GM06990 (cell line): ENCODE results near the gene GPD2.

Source experiments
- DNase-seq: peaks from one replicate; pipeline ENCODE4 v3.0.0-alpha.2; 2011; ENCODE audit not compliant: insufficient read length; ENCODE audit errors: extremely low read depth
- H3K27me3 ChIP-seq: replicated peaks from 2 replicates; pipeline ENCODE4 v1.6.0; 2011; ENCODE audit warnings: low read length; ENCODE audit not compliant: control insufficient read depth, insufficient read depth
- H3K36me3 ChIP-seq: 2 replicates; pipeline ENCODE4 v1.5.1; 2011; ENCODE audit warnings: low read length; ENCODE audit not compliant: control insufficient read depth, insufficient read depth
- H3K4me3 ChIP-seq: replicated peaks from 2 replicates; pipeline ENCODE4 v1.5.1; 2011; ENCODE audit warnings: low read depth, mild to moderate bottlenecking, control low read depth, low read length
- TF ChIP-seq, protein P1 (sequence below): IDR thresholded peaks from 2 replicates; pipeline ENCODE4 v1.5.1; 2011; ENCODE audit warnings: low read length, control low read depth, mild to moderate bottlenecking, inconsistent platforms; ENCODE audit not compliant: insufficient read depth, poor library complexity, severe bottlenecking

GPD2 gene

DNA sequence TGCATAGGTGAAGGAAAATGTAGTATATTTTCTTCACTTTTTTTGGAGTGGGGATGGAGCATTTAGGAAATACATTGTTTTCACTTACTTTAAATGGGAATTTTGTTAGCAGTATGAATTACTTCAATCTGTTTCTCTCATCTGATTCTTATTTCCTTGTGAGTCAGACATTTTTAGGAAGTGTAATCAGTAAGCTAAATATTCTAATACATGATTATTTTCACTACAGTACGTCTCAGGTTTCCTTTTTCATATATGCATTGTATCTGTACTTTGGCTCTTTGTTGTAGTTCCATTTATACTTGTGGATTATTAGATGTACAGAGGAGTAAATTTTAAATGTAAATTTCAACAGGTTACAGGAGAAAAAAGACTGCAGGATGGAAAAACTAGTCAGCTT is 27.9 kb downstream of the GPD2 start:
- H3K27me3 ChIP-seq, result no peaks in the 10 kb centered on the region
- DNase-seq, result no peak
- H3K36me3 ChIP-seq, result no peaks in the 10 kb centered on the region
- TF ChIP-seq, protein P1, sequence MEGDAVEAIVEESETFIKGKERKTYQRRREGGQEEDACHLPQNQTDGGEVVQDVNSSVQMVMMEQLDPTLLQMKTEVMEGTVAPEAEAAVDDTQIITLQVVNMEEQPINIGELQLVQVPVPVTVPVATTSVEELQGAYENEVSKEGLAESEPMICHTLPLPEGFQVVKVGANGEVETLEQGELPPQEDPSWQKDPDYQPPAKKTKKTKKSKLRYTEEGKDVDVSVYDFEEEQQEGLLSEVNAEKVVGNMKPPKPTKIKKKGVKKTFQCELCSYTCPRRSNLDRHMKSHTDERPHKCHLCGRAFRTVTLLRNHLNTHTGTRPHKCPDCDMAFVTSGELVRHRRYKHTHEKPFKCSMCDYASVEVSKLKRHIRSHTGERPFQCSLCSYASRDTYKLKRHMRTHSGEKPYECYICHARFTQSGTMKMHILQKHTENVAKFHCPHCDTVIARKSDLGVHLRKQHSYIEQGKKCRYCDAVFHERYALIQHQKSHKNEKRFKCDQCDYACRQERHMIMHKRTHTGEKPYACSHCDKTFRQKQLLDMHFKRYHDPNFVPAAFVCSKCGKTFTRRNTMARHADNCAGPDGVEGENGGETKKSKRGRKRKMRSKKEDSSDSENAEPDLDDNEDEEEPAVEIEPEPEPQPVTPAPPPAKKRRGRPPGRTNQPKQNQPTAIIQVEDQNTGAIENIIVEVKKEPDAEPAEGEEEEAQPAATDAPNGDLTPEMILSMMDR, result no peak
- H3K4me3 ChIP-seq, result no peak overlapping the region

DNA sequence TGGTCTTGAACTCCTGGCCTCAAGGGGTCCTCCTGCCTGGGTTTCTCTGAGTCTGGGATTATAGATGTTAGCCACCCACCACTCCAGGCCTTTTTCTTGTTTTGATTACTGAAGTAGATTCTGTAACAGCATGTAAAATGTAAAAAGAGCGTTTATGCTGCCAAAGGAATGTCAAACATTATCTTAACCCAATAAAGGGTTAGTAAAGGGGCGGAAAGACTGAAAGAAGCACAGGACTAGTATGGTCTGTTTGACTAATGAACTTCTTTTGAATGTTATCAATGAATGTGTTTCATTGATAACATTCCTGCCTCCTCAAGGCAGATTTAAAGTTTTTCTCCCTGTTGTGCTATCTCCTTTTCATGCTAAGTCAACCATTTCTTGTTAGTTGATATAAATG is 29.4 kb downstream of the GPD2 start:
- TF ChIP-seq, protein P1, result no peak
- H3K4me3 ChIP-seq, result no peak overlapping the region
- no peaks in the 10 kb centered on the region for H3K27me3 ChIP-seq
- DNase-seq, result no peak
- no peaks in the 10 kb centered on the region for H3K36me3 ChIP-seq

DNA sequence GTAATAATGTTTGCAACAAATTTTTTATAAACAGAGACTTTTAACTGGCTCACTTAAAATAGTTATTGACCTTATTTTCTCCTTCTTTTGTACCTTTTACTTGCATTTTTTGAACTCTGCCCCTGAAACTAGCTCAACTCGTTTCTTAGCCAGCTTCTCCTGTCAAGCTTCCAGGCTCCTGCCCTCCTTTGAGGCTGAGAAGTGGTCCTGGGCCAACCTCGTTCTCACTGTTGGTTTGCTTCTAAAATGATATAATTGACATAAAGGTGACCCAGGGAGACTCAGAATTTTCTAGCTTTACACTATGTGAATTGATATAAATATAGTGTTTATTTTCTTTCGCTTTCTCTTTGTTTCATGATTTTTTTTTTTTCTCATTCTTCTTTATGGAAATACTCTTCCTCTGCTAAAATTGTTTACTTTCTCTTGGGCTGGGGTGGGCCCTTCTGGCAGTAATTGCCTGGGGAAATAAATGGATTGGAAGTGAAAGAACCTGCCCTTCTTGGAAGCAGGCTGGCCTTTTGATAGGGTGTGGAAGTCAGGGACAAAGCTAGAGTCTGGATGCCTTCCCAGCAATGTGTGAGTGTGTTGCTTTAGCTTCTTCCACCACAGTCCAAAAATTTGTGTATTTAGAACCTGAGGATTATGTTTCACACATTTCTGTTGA is 30.7 kb downstream of the GPD2 start:
- Histone ChIP-seq H3K4me3 (no peak overlapping the region), H3K36me3 (no peaks in the 10 kb centered on the region), H3K27me3 (no peaks in the 10 kb centered on the region)
- TF ChIP-seq, protein P1, result no peak
- DNase-seq, result no peak

DNA sequence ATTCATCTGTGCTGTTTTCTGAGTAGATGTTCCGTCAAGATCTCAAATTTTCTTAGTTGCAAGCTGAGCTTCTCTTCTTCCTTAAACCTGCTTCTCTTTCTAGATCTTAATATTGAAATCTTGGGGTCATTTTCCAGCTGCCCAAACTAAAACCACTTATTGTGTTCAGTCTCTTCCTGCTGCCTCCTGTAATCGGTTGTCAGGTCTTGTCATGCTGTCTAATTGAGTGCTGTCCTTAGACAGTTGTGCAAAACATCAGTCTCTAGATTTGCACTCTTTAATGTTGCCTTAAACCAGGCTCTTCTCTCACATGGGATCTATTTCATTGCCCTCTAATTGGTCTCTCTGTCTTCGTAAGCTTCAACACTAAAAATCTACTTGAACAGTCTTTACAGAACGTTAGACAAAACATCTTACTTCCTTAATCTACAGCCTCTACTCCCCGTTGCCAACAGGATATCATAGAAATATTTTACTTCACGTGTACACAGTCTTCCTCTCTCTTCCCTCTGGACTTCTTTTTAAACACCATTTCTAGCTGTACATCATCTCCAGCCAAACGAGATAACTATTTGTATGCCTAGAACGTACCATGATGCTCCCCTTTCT is 34.9 kb downstream of the GPD2 start:
- TF ChIP-seq, protein P1, result no peak
- no peak overlapping the region for H3K4me3 ChIP-seq
- H3K27me3 ChIP-seq, result no peaks in the 10 kb centered on the region
- no peak for DNase-seq
- H3K36me3 ChIP-seq, result no peaks in the 10 kb centered on the region

DNA sequence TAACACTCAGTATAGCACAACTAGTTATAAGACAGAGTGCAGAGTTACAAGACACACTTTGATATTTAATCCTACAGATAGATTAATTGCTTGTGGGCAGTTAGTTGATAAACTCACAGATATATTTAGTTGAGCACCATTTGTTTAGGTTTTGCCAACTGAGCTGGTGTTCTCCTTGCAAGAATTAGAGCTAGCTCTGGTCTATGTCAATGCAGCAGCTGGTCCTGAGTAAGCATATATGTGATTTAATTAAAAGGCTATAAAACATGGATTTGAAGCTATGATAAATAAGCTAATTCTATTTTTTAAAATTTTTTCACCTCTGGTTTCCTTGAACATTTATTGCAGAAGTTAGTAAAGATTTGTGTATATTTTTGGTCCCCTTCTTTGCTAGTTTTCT is 35.6 kb downstream of the GPD2 start:
- Histone ChIP-seq H3K36me3 (no peaks in the 10 kb centered on the region), H3K27me3 (no peaks in the 10 kb centered on the region), H3K4me3 (no peak overlapping the region)
- TF ChIP-seq, protein P1, result no peak
- DNase-seq, result no peak
